ENCODE results near the gene EPHA7.

Gene EPHA7

GRCh38 chr6:93293460-93293859 is 125.9 kb downstream of the EPHA7 start:
- no peaks in the 10 kb centered on the region for H3K27me3 ChIP-seq (ENCODE audit: low read depth, low read length)
- H3K4me3 ChIP-seq (ENCODE audit: low read depth in 1 of 2, low read length in 2 of 2), result no peak overlapping the region
- no peaks in the 10 kb centered on the region for H3K4me1 ChIP-seq (ENCODE audit: control insufficient read depth in 1 of 2, insufficient read depth in 2 of 2, low read length in 2 of 2)
- no peak overlapping the region for H3K27ac ChIP-seq (ENCODE audit: low read length)
- H3K36me3 ChIP-seq (ENCODE audit: control insufficient read depth in 1 of 2, insufficient read depth in 2 of 2, low read length in 2 of 2), result no peaks in the 10 kb centered on the region
- H3K9me3 ChIP-seq (ENCODE audit: control insufficient read depth in 1 of 2, low read length in 2 of 2), result no peaks in the 10 kb centered on the region

GRCh38 chr6:93282521-93283031 is 136.8 kb downstream of the EPHA7 start:
- H3K9me3 ChIP-seq (ENCODE audit: control insufficient read depth in 1 of 2, low read length in 2 of 2), result no peaks in the 10 kb centered on the region
- H3K36me3 ChIP-seq (ENCODE audit: control insufficient read depth in 1 of 2, insufficient read depth in 2 of 2, low read length in 2 of 2), result no peaks in the 10 kb centered on the region
- no peak overlapping the region for H3K4me3 ChIP-seq (ENCODE audit: low read depth in 1 of 2, low read length in 2 of 2)
- peaks cover 0 to 4% of the 10 kb centered on the region in 2 donors for H3K4me1 ChIP-seq (ENCODE audit: control insufficient read depth in 1 of 2, insufficient read depth in 2 of 2, low read length in 2 of 2)
- H3K27ac ChIP-seq (ENCODE audit: low read length), result no peak overlapping the region
- no peaks in the 10 kb centered on the region for H3K27me3 ChIP-seq (ENCODE audit: low read depth, low read length)

- Histone ChIP-seq H3K4me3 (ENCODE audit: low read depth in 1 of 2, low read length in 2 of 2) (no peak overlapping the region), H3K27ac (ENCODE audit: low read length) (no peak overlapping the region)
Measured at GRCh38 chr6:93278241-93278640, 141.1 kb downstream of the EPHA7 start.

GRCh38 chr6:93272896-93273295 is 146.5 kb downstream of the EPHA7 start:
- Histone ChIP-seq H3K27me3 (ENCODE audit: low read depth, low read length) (no peaks in the 10 kb centered on the region), H3K27ac (ENCODE audit: low read length) (no peak overlapping the region), H3K36me3 (ENCODE audit: control insufficient read depth in 1 of 2, insufficient read depth in 2 of 2, low read length in 2 of 2) (no peaks in the 10 kb centered on the region), H3K4me1 (ENCODE audit: control insufficient read depth in 1 of 2, insufficient read depth in 2 of 2, low read length in 2 of 2) (no peaks in the 10 kb centered on the region), H3K4me3 (ENCODE audit: low read depth in 1 of 2, low read length in 2 of 2) (no peak overlapping the region), H3K9me3 (ENCODE audit: control insufficient read depth in 1 of 2, low read length in 2 of 2) (no peaks in the 10 kb centered on the region)

More at GRCh38 chr6:93278241-93278640, 141.1 kb downstream of the EPHA7 start:
- no peaks in the 10 kb centered on the region for H3K9me3 ChIP-seq (ENCODE audit: control insufficient read depth in 1 of 2, low read length in 2 of 2)
- H3K4me1 ChIP-seq (ENCODE audit: control insufficient read depth in 1 of 2, insufficient read depth in 2 of 2, low read length in 2 of 2), result peaks cover 0 to 4% of the 10 kb centered on the region in 2 donors
- no peaks in the 10 kb centered on the region for H3K27me3 ChIP-seq (ENCODE audit: low read depth, low read length)
- no peaks in the 10 kb centered on the region for H3K36me3 ChIP-seq (ENCODE audit: control insufficient read depth in 1 of 2, insufficient read depth in 2 of 2, low read length in 2 of 2)

GRCh38 chr6:93272211-93272610 is 147.1 kb downstream of the EPHA7 start:
- Histone ChIP-seq H3K27me3 (ENCODE audit: low read depth, low read length) (no peaks in the 10 kb centered on the region), H3K4me3 (ENCODE audit: low read depth in 1 of 2, low read length in 2 of 2) (no peak overlapping the region), H3K36me3 (ENCODE audit: control insufficient read depth in 1 of 2, insufficient read depth in 2 of 2, low read length in 2 of 2) (no peaks in the 10 kb centered on the region), H3K9me3 (ENCODE audit: control insufficient read depth in 1 of 2, low read length in 2 of 2) (no peaks in the 10 kb centered on the region), H3K27ac (ENCODE audit: low read length) (no peak overlapping the region), H3K4me1 (ENCODE audit: control insufficient read depth in 1 of 2, insufficient read depth in 2 of 2, low read length in 2 of 2) (no peaks in the 10 kb centered on the region)

- H3K4me1 ChIP-seq (ENCODE audit: control insufficient read depth in 1 of 2, insufficient read depth in 2 of 2, low read length in 2 of 2), result no peaks in the 10 kb centered on the region
- no peaks in the 10 kb centered on the region for H3K36me3 ChIP-seq (ENCODE audit: control insufficient read depth in 1 of 2, insufficient read depth in 2 of 2, low read length in 2 of 2)
- H3K27ac ChIP-seq (ENCODE audit: low read length), result no peak overlapping the region
- no peak overlapping the region for H3K4me3 ChIP-seq (ENCODE audit: low read depth in 1 of 2, low read length in 2 of 2)
- H3K27me3 ChIP-seq (ENCODE audit: low read depth, low read length), result no peaks in the 10 kb centered on the region
- H3K9me3 ChIP-seq (ENCODE audit: control insufficient read depth in 1 of 2, low read length in 2 of 2), result no peaks in the 10 kb centered on the region
Measured at GRCh38 chr6:93266116-93266817, 153.1 kb downstream of the EPHA7 start.

- H3K4me1 ChIP-seq (ENCODE audit: control insufficient read depth in 1 of 2, insufficient read depth in 2 of 2, low read length in 2 of 2), result no peaks in the 10 kb centered on the region
- H3K9me3 ChIP-seq (ENCODE audit: control insufficient read depth in 1 of 2, low read length in 2 of 2), result no peaks in the 10 kb centered on the region
- H3K27me3 ChIP-seq (ENCODE audit: low read depth, low read length), result no peaks in the 10 kb centered on the region
- H3K27ac ChIP-seq (ENCODE audit: low read length), result no peak overlapping the region
- H3K4me3 ChIP-seq (ENCODE audit: low read depth in 1 of 2, low read length in 2 of 2), result no peak overlapping the region
- H3K36me3 ChIP-seq (ENCODE audit: control insufficient read depth in 1 of 2, insufficient read depth in 2 of 2, low read length in 2 of 2), result peaks cover 0 to 7% of the 10 kb centered on the region in 2 donors
Measured at GRCh38 chr6:93260881-93261280, 158.5 kb downstream of the EPHA7 start.

- no peak overlapping the region for H3K27ac ChIP-seq (ENCODE audit: low read length)
- H3K36me3 ChIP-seq (ENCODE audit: control insufficient read depth in 1 of 2, insufficient read depth in 2 of 2, low read length in 2 of 2), result peaks cover 0 to 12% of the 10 kb centered on the region in 2 donors
- H3K27me3 ChIP-seq (ENCODE audit: low read depth, low read length), result no peaks in the 10 kb centered on the region
- no peaks in the 10 kb centered on the region for H3K4me1 ChIP-seq (ENCODE audit: control insufficient read depth in 1 of 2, insufficient read depth in 2 of 2, low read length in 2 of 2)
- no peak overlapping the region for H3K4me3 ChIP-seq (ENCODE audit: low read depth in 1 of 2, low read length in 2 of 2)
- H3K9me3 ChIP-seq (ENCODE audit: control insufficient read depth in 1 of 2, low read length in 2 of 2), result no peaks in the 10 kb centered on the region
Measured at GRCh38 chr6:93259332-93259731, 160.0 kb downstream of the EPHA7 start.

GRCh38 chr6:93252930-93253329 is 166.4 kb downstream of the EPHA7 start:
- Histone ChIP-seq H3K9me3 (ENCODE audit: control insufficient read depth in 1 of 2, low read length in 2 of 2) (no peaks in the 10 kb centered on the region), H3K27me3 (ENCODE audit: low read depth, low read length) (no peaks in the 10 kb centered on the region), H3K36me3 (ENCODE audit: control insufficient read depth in 1 of 2, insufficient read depth in 2 of 2, low read length in 2 of 2) (peaks cover 0 to 12% of the 10 kb centered on the region in 2 donors), H3K4me1 (ENCODE audit: control insufficient read depth in 1 of 2, insufficient read depth in 2 of 2, low read length in 2 of 2) (no peaks in the 10 kb centered on the region), H3K27ac (ENCODE audit: low read length) (no peak overlapping the region), H3K4me3 (ENCODE audit: low read depth in 1 of 2, low read length in 2 of 2) (no peak overlapping the region)

- H3K27me3 ChIP-seq (ENCODE audit: low read depth, low read length), result no peaks in the 10 kb centered on the region
- no peaks in the 10 kb centered on the region for H3K4me1 ChIP-seq (ENCODE audit: control insufficient read depth in 1 of 2, insufficient read depth in 2 of 2, low read length in 2 of 2)
- H3K4me3 ChIP-seq (ENCODE audit: low read depth in 1 of 2, low read length in 2 of 2), result no peak overlapping the region
- H3K9me3 ChIP-seq (ENCODE audit: control insufficient read depth in 1 of 2, low read length in 2 of 2), result no peaks in the 10 kb centered on the region
- no peak overlapping the region for H3K27ac ChIP-seq (ENCODE audit: low read length)
- H3K36me3 ChIP-seq (ENCODE audit: control insufficient read depth in 1 of 2, insufficient read depth in 2 of 2, low read length in 2 of 2), result no peaks in the 10 kb centered on the region
Measured at GRCh38 chr6:93248631-93249030, 170.7 kb downstream of the EPHA7 start.

GRCh38 chr6:93243231-93243778 is 176.1 kb downstream of the EPHA7 start:
- no peak overlapping the region for H3K4me3 ChIP-seq (ENCODE audit: low read depth in 1 of 2, low read length in 2 of 2)

More at GRCh38 chr6:93243231-93243778, 176.1 kb downstream of the EPHA7 start:
- H3K27ac ChIP-seq (ENCODE audit: low read length), result no peak overlapping the region
- H3K36me3 ChIP-seq (ENCODE audit: control insufficient read depth in 1 of 2, insufficient read depth in 2 of 2, low read length in 2 of 2), result no peaks in the 10 kb centered on the region
- no peaks in the 10 kb centered on the region for H3K9me3 ChIP-seq (ENCODE audit: control insufficient read depth in 1 of 2, low read length in 2 of 2)
- H3K27me3 ChIP-seq (ENCODE audit: low read depth, low read length), result no peaks in the 10 kb centered on the region
- peaks cover 0 to 10% of the 10 kb centered on the region in 2 donors for H3K4me1 ChIP-seq (ENCODE audit: control insufficient read depth in 1 of 2, insufficient read depth in 2 of 2, low read length in 2 of 2)
